ENCODE data around the gene CABYR. TPM values are rescaled to one million over a fixed set of nuclear protein-coding genes. Genes with fewer than 3 reads are reported as not detected.
"Not testable (repeated sequence)": the region's sequence is repeated elsewhere in the genome, so short reads cannot be mapped to it uniquely, and the experiment has no call there.

CABYR gene
- polyA plus RNA-seq, 1 donor = 3.3 TPM

GRCh38 chr18:24128700-24129099 lies 10.2 kb upstream of the CABYR start:
- Histone ChIP-seq H3K4me3 (ENCODE audit: low read length) (no peak overlapping the region), H3K27me3 (ENCODE audit: control insufficient read depth, insufficient read depth, low read length) (no peaks in the 10 kb centered on the region), H3K36me3 (ENCODE audit: control insufficient read depth, insufficient read depth, low read length) (peaks cover 4% of the 10 kb centered on the region), H3K27ac (ENCODE audit: low read length) (no peak overlapping the region), H3K9me3 (ENCODE audit: control insufficient read depth, low read depth, low read length) (no peaks in the 10 kb centered on the region), H3K4me1 (ENCODE audit: control insufficient read depth, insufficient read depth, low read length) (no peaks in the 10 kb centered on the region)
- no peak for DNase-seq
- WGBS (ENCODE audit: insufficient coverage, low lambda C conversion rate) = 96% methylated on average over 4 of the region's 4 CpGs

- Histone ChIP-seq H3K4me1 (ENCODE audit: control insufficient read depth, insufficient read depth, low read length) (no peaks in the 10 kb centered on the region), H3K27ac (ENCODE audit: low read length) (peak overlapping the region; percentile 62), H3K36me3 (ENCODE audit: control insufficient read depth, insufficient read depth, low read length) (peaks cover 4% of the 10 kb centered on the region), H3K4me3 (ENCODE audit: low read length) (no peak overlapping the region), H3K9me3 (ENCODE audit: control insufficient read depth, low read depth, low read length) (no peaks in the 10 kb centered on the region), H3K27me3 (ENCODE audit: control insufficient read depth, insufficient read depth, low read length) (no peaks in the 10 kb centered on the region)
- DNase-seq = peak; percentile 46 to 64
- 57% methylated on average over 1 of the region's 2 CpGs for WGBS (ENCODE audit: insufficient coverage, low lambda C conversion rate)
These were observed 8.4 kb upstream of the CABYR start for GRCh38 chr18:24130494-24130893.

- peaks cover 4% of the 10 kb centered on the region for H3K36me3 ChIP-seq (ENCODE audit: control insufficient read depth, insufficient read depth, low read length)
- H3K27ac ChIP-seq (ENCODE audit: low read length) = no peak overlapping the region
- H3K9me3 ChIP-seq (ENCODE audit: control insufficient read depth, low read depth, low read length) = peaks cover 2% of the 10 kb centered on the region
- WGBS (ENCODE audit: insufficient coverage, low lambda C conversion rate) = 67% methylated on average over 1 of the region's 3 CpGs
- no peak overlapping the region for H3K4me3 ChIP-seq (ENCODE audit: low read length)
- no peak for DNase-seq
- H3K27me3 ChIP-seq (ENCODE audit: control insufficient read depth, insufficient read depth, low read length) = peaks cover 3% of the 10 kb centered on the region
- H3K4me1 ChIP-seq (ENCODE audit: control insufficient read depth, insufficient read depth, low read length) = no peaks in the 10 kb centered on the region
These were observed 1.9 kb upstream of the CABYR start for GRCh38 chr18:24136967-24137373.

- H3K27me3 ChIP-seq (ENCODE audit: control insufficient read depth, insufficient read depth, low read length) = peaks cover 3% of the 10 kb centered on the region
- H3K4me3 ChIP-seq (ENCODE audit: low read length) = peak overlapping the region; percentile 56
- H3K36me3 ChIP-seq (ENCODE audit: control insufficient read depth, insufficient read depth, low read length) = no peaks in the 10 kb centered on the region
- DNase-seq = no peak
- 20% methylated on average over 1 of the region's 7 CpGs for WGBS (ENCODE audit: insufficient coverage, low lambda C conversion rate)
- peaks cover 2% of the 10 kb centered on the region for H3K9me3 ChIP-seq (ENCODE audit: control insufficient read depth, low read depth, low read length)
- H3K4me1 ChIP-seq (ENCODE audit: control insufficient read depth, insufficient read depth, low read length) = no peaks in the 10 kb centered on the region
- H3K27ac ChIP-seq (ENCODE audit: low read length) = peak overlapping the region; percentile 6
These were observed 463 bp upstream of the CABYR start for GRCh38 chr18:24138409-24138788.

- H3K4me1 ChIP-seq (ENCODE audit: control insufficient read depth, insufficient read depth, low read length) = no peaks in the 10 kb centered on the region
- H3K4me3 ChIP-seq (ENCODE audit: low read length) = no peak overlapping the region
- H3K36me3 ChIP-seq (ENCODE audit: control insufficient read depth, insufficient read depth, low read length) = no peaks in the 10 kb centered on the region
- DNase-seq = no peak
- H3K27me3 ChIP-seq (ENCODE audit: control insufficient read depth, insufficient read depth, low read length) = peaks cover 3% of the 10 kb centered on the region
- H3K27ac ChIP-seq (ENCODE audit: low read length) = no peak overlapping the region
- peaks cover 2% of the 10 kb centered on the region for H3K9me3 ChIP-seq (ENCODE audit: control insufficient read depth, low read depth, low read length)
- no CpG with 5 or more reads among the region's 2 CpGs for WGBS (ENCODE audit: insufficient coverage, low lambda C conversion rate)
These were observed 1.8 kb downstream of the CABYR start for GRCh38 chr18:24140697-24141096.

- H3K4me3 ChIP-seq (ENCODE audit: low read length) = no peak overlapping the region
- no peak overlapping the region for H3K27ac ChIP-seq (ENCODE audit: low read length)
- H3K9me3 ChIP-seq (ENCODE audit: control insufficient read depth, low read depth, low read length) = peaks cover 2% of the 10 kb centered on the region
- no peaks in the 10 kb centered on the region for H3K4me1 ChIP-seq (ENCODE audit: control insufficient read depth, insufficient read depth, low read length)
- DNase-seq = no peak
- H3K27me3 ChIP-seq (ENCODE audit: control insufficient read depth, insufficient read depth, low read length) = peaks cover 3% of the 10 kb centered on the region
- no peaks in the 10 kb centered on the region for H3K36me3 ChIP-seq (ENCODE audit: control insufficient read depth, insufficient read depth, low read length)
These were observed 3.5 kb downstream of the CABYR start for GRCh38 chr18:24142376-24142775.

- H3K36me3 ChIP-seq (ENCODE audit: control insufficient read depth, insufficient read depth, low read length); H3K9me3 ChIP-seq (ENCODE audit: control insufficient read depth, low read depth, low read length); DNase-seq; H3K4me3 ChIP-seq (ENCODE audit: low read length); H3K27me3 ChIP-seq (ENCODE audit: control insufficient read depth, insufficient read depth, low read length); H3K4me1 ChIP-seq (ENCODE audit: control insufficient read depth, insufficient read depth, low read length); H3K27ac ChIP-seq (ENCODE audit: low read length): not testable (repeated sequence)
- WGBS (ENCODE audit: insufficient coverage, low lambda C conversion rate) = no CpG with 5 or more reads among the region's 28 CpGs
These were observed 10.7 kb downstream of the CABYR start for GRCh38 chr18:24149591-24149990.

GRCh38 chr18:24153397-24153796 lies 14.5 kb downstream of the CABYR start:
- no peaks in the 10 kb centered on the region for H3K9me3 ChIP-seq (ENCODE audit: control insufficient read depth, low read depth, low read length)
- no peak overlapping the region for H3K27ac ChIP-seq (ENCODE audit: low read length)
- WGBS (ENCODE audit: insufficient coverage, low lambda C conversion rate) = no CpG with 5 or more reads among the region's 3 CpGs
- H3K4me3 ChIP-seq (ENCODE audit: low read length) = no peak overlapping the region
- DNase-seq = no peak
- H3K27me3 ChIP-seq (ENCODE audit: control insufficient read depth, insufficient read depth, low read length) = no peaks in the 10 kb centered on the region
- H3K4me1 ChIP-seq (ENCODE audit: control insufficient read depth, insufficient read depth, low read length) = no peaks in the 10 kb centered on the region
- peaks cover 20% of the 10 kb centered on the region for H3K36me3 ChIP-seq (ENCODE audit: control insufficient read depth, insufficient read depth, low read length)

GRCh38 chr18:24157855-24158254 lies 19.0 kb downstream of the CABYR start:
- Histone ChIP-seq H3K27me3 (ENCODE audit: control insufficient read depth, insufficient read depth, low read length) (no peaks in the 10 kb centered on the region), H3K9me3 (ENCODE audit: control insufficient read depth, low read depth, low read length) (no peaks in the 10 kb centered on the region), H3K36me3 (ENCODE audit: control insufficient read depth, insufficient read depth, low read length) (peaks cover 41% of the 10 kb centered on the region), H3K27ac (ENCODE audit: low read length) (no peak overlapping the region), H3K4me3 (ENCODE audit: low read length) (no peak overlapping the region), H3K4me1 (ENCODE audit: control insufficient read depth, insufficient read depth, low read length) (no peaks in the 10 kb centered on the region)
- WGBS (ENCODE audit: insufficient coverage, low lambda C conversion rate) = 100% methylated on average over 1 of the region's 3 CpGs
- DNase-seq = no peak

- H3K36me3 ChIP-seq (ENCODE audit: control insufficient read depth, insufficient read depth, low read length) = peaks cover 51% of the 10 kb centered on the region
- H3K27ac ChIP-seq (ENCODE audit: low read length) = no peak overlapping the region
- H3K27me3 ChIP-seq (ENCODE audit: control insufficient read depth, insufficient read depth, low read length) = no peaks in the 10 kb centered on the region
- no peak overlapping the region for H3K4me3 ChIP-seq (ENCODE audit: low read length)
- H3K4me1 ChIP-seq (ENCODE audit: control insufficient read depth, insufficient read depth, low read length) = no peaks in the 10 kb centered on the region
- H3K9me3 ChIP-seq (ENCODE audit: control insufficient read depth, low read depth, low read length) = no peaks in the 10 kb centered on the region
- WGBS (ENCODE audit: insufficient coverage, low lambda C conversion rate) = 100% methylated on average over 2 of the region's 5 CpGs
- DNase-seq = no peak
These were observed 21.2 kb downstream of the CABYR start for GRCh38 chr18:24160086-24160485.

GRCh38 chr18:24161304-24161703 lies 22.4 kb downstream of the CABYR start:
- Histone ChIP-seq H3K27me3 (ENCODE audit: control insufficient read depth, insufficient read depth, low read length) (no peaks in the 10 kb centered on the region), H3K27ac (ENCODE audit: low read length) (no peak overlapping the region), H3K4me1 (ENCODE audit: control insufficient read depth, insufficient read depth, low read length) (no peaks in the 10 kb centered on the region), H3K9me3 (ENCODE audit: control insufficient read depth, low read depth, low read length) (no peaks in the 10 kb centered on the region), H3K4me3 (ENCODE audit: low read length) (no peak overlapping the region), H3K36me3 (ENCODE audit: control insufficient read depth, insufficient read depth, low read length) (peaks cover 47% of the 10 kb centered on the region)
- no peak for DNase-seq
- WGBS (ENCODE audit: insufficient coverage, low lambda C conversion rate) = 42% methylated on average over 2 of the region's 2 CpGs
